ENCODE measurements around the gene LDAH. TPM values are rescaled to one million over a fixed set of nuclear protein-coding genes. Genes with fewer than 3 reads are reported as not detected.

Gene LDAH
- total and polyA plus RNA-seq, 2 donors (not counting 3 experiments of a cell fraction or from before 2014, with no cell fraction given), result 12.3 to 24.0 TPM

DNA sequence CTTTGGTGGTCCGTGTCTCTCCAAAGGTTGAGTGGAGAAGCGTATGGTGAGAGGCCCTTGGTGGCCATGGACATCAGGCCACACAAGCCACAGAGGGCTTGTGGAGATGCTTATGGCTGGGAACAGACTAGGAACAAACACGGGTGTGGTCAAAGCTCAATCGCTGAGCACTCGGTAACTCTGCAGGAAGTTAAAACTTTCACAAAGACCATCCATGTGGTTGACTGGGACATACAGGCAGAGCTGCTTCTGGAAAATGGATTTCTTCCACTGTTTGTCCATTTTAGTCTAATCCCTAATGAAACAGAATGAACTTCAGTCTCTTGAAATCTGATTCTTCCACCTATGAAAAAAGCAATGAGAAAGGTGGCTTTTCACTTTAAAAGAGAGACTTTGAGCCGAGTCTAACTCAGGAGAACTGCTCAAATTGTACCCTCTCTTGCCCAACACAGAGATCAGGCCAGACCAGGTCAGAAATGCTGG, 138.3 kb downstream of the LDAH start:
- no peak for FAIRE-seq
- CTCF ChIA-PET, result interaction anchor here (1.3 to 2.9 kb wide), 5 partner anchors 9 to 278 kb away, joined by 4 to 17 read pairs (median 5); no protein-coding TSS in a partner anchor
- intact Hi-C loops (cut with micrococcal nuclease), result loop anchor here (5.0 kb wide), 2 partner anchors 138 to 233 kb away; partner anchors contain the start of gene LDAH

More for the DNA sequence above, 138.3 kb downstream of the LDAH start:
- Histone ChIP-seq H3K27me3 (ENCODE audit: control insufficient read depth in 2 of 2, insufficient read depth in 2 of 2, low read length in 2 of 2) (no peaks in the 10 kb centered on the region), H2AFZ (ENCODE audit: low read depth, low read length) (no peak overlapping the region), H3K9ac (replicated peaks; ENCODE audit: extremely low read depth, insufficient read depth, low read length) (no peak overlapping the region), H3K36me3 (ENCODE audit: control insufficient read depth in 2 of 2, extremely low read depth in 1 of 2, insufficient read depth in 2 of 2, low read length in 2 of 2) (peaks cover 0 to 7% of the 10 kb centered on the region in 2 experiments), H3K4me3 (replicated peaks in 1 of 3; ENCODE audit: insufficient read depth in 1 of 3, low read depth in 1 of 3, low read length in 3 of 3) (no peak overlapping the region), H3K9me1 (replicated peaks; ENCODE audit: control insufficient read depth, extremely low read depth, insufficient read depth, low read length) (no peaks in the 10 kb centered on the region), H3K27ac (ENCODE audit: insufficient read depth, low read depth, low read length) (no peak overlapping the region), H3K4me1 (ENCODE audit: control insufficient read depth, extremely low read depth, insufficient read depth, low read length) (peaks cover 5% of the 10 kb centered on the region), H3K9me3 (replicated peaks; ENCODE audit: control insufficient read depth, insufficient read depth, low read length) (no peaks in the 10 kb centered on the region), H3K79me2 (ENCODE audit: control insufficient read depth, insufficient read depth, low read length) (no peaks in the 10 kb centered on the region), H3K4me2 (ENCODE audit: insufficient read depth, low read length) (no peak overlapping the region), H4K20me1 (replicated peaks; ENCODE audit: control insufficient read depth, extremely low read depth, insufficient read depth, low read length) (no peaks in the 10 kb centered on the region)
- TF ChIP-seq EZH2 (IDR thresholded peaks at IDR 0.05; ENCODE audit: borderline replicate concordance, low read depth, low read length, severe bottlenecking) (no peak), MYC (IDR thresholded peaks at IDR 0.05; ENCODE audit: low read depth, low read length) (no peak), GATA2 (IDR thresholded peaks at IDR 0.05; ENCODE audit: insufficient read depth, insufficient read length, low read depth, low read length) (no peak), FOS (IDR thresholded peaks at IDR 0.05; ENCODE audit: borderline replicate concordance, insufficient read depth, low read length) (no peak), POLR2AphosphoS5 (IDR thresholded peaks at IDR 0.05; ENCODE audit: insufficient read depth, low read depth, low read length) (no peak), JUN (IDR thresholded peaks at IDR 0.05; ENCODE audit: borderline replicate concordance, insufficient read depth, insufficient read length, low read depth) (no peak), POLR2A (IDR thresholded peaks at IDR 0.05; ENCODE audit: low read depth, low read length) (no peak)
- TF ChIP-seq, protein P1, sequence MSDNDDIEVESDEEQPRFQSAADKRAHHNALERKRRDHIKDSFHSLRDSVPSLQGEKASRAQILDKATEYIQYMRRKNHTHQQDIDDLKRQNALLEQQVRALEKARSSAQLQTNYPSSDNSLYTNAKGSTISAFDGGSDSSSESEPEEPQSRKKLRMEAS (IDR thresholded peaks at IDR 0.05; ENCODE audit: insufficient read depth, insufficient read length), result no peak
- TF ChIP-seq, protein P2, sequence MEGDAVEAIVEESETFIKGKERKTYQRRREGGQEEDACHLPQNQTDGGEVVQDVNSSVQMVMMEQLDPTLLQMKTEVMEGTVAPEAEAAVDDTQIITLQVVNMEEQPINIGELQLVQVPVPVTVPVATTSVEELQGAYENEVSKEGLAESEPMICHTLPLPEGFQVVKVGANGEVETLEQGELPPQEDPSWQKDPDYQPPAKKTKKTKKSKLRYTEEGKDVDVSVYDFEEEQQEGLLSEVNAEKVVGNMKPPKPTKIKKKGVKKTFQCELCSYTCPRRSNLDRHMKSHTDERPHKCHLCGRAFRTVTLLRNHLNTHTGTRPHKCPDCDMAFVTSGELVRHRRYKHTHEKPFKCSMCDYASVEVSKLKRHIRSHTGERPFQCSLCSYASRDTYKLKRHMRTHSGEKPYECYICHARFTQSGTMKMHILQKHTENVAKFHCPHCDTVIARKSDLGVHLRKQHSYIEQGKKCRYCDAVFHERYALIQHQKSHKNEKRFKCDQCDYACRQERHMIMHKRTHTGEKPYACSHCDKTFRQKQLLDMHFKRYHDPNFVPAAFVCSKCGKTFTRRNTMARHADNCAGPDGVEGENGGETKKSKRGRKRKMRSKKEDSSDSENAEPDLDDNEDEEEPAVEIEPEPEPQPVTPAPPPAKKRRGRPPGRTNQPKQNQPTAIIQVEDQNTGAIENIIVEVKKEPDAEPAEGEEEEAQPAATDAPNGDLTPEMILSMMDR (IDR thresholded peaks at IDR 0.05; ENCODE audit: extremely low read depth in 1 of 2, insufficient read depth in 1 of 2, low read depth in 1 of 2, low read length in 2 of 2), result no peak
- no TSS peak for BruUV-seq (replicated peaks)
- no peak for DNase-seq (ENCODE audit: low read depth, low spot score)
- dilution Hi-C loops (cut with MboI; ENCODE audit: extremely low pct_ligation_motif_present, low sequenced_read_pairs), result no loop called here
- POLR2A ChIA-PET, result no interaction called here

All from endothelial cell of umbilical vein (primary cell).